HK-2 (cell line): ENCODE measurements around the gene LOC128125822.
"Not testable (repeated sequence)": the region's sequence is repeated elsewhere in the genome, so short reads cannot be mapped to it uniquely, and the experiment has no call there.

Experiments
- DNase-seq: peaks from one replicate; pipeline ENCODE4 v3.0.0-alpha.2; 2018; ENCODE audit not compliant: unreplicated experiment

LOC128125822 gene

DNA sequence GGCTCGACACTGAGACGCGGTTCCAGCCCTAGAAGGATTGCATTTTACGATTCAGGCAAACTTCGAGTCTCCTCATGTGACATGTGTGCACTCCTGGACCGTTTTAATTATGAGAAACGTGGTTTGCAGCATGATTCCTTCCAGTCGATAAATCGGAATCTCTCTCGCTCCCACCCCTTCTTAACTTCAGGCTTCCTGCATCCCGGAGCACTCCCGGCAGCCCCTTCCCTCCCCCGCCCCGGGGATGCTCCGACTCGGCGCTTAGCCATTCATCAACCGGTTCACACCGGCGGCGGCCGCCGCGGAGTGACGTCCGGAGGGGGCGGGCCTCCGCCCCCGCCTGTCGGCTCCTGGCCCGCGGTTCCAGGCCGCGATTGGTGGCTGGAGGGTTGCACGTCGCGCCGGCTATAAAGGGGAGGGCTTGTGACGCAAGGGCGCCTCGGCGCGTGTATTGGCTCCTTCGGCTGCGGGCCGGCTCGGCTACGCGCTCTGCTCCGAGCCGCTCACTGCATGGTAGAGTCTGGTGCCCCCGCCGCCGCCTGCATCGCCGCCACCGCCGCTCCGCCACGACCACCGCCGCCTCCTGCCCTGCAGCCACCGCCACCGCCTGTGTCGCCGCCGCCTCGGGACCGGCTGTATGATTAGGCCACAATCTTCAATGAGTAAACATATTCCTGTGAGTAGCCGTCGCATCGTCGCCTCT is at the start of gene LOC128125822, which contains the start of gene PTP4A1:
TSS of gene LOC128125822 (plus strand) at position 437 of the 703 bp plus-strand sequence.
TSS of gene PTP4A1 (plus strand) at position 437 of the 703 bp plus-strand sequence. CDS start 4,401 bp downstream, outside the sequence.
- DNase-seq: peak; percentile 98

DNA sequence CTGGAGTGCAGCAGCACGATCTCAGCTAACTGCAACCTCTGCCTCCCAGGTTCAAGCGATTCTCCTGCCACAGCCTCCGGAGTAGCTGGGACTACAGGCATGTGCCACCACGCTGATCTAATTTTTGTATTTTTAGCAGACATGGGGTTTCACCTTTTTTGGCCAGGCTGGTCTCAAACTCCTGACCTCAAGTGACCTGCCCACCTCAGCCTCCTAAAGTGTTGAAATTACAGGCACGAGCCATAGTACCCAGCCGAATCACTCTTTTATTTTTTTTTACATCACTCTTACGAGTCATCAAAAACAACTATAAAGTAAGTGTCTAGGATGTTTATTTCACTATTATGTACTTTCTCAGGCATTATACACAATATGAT is 49.4 kb upstream of the LOC128125822 start:
- not testable (repeated sequence) for DNase-seq

DNA sequence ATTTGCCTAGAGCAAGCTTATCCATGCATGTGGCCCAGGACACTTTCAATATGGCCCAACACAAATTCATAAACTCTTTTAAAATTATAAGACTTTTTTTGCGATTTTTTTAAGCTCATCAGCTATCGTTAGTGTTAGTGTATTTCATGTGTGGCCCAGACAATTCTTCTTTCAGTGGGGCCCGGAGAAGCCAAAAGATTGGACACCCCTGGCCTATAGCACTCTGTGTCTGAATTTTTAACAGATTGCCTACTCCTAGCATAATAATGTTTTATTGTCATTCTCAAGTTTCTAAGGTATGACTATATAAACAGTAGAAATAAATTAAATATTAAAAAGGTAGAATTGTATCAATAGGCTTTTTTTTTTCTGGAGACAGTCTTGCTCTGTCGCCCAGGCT is 48.6 kb upstream of the LOC128125822 start:
- DNase-seq: no peak

DNA sequence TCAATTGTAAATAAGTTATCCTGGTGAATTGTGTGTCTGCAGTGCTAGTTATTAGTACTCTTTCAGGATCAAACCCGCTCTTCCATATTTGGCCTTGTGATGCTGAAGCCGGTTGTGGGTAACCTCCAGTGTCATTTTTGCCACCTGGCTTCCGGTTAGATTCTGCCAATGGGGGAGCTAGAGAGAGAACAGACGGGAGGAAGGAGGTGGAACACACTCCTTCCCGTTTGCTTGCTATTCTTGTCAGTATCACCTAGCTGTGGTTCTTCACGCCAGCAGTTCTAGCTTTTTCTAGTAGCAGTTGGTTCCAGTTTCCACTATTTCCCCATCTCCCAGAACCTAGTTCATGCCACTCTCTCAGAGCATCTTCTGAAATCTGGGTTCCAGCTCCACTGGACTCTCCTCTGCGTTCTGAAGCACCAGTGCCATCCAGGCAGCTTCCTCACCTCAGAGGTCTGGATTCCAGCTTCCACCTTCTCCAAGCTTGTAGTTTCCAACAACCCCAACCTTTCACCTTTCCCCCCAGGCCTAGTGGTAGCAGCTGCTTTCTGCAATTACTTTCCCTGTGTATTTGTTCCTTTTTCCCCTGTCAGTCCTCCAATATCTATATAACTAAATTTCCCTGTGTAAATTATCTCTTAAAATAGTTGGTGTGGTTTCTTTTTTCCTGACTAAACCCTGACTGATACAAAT is 46.9 kb upstream of the LOC128125822 start:
- no peak for DNase-seq

DNA sequence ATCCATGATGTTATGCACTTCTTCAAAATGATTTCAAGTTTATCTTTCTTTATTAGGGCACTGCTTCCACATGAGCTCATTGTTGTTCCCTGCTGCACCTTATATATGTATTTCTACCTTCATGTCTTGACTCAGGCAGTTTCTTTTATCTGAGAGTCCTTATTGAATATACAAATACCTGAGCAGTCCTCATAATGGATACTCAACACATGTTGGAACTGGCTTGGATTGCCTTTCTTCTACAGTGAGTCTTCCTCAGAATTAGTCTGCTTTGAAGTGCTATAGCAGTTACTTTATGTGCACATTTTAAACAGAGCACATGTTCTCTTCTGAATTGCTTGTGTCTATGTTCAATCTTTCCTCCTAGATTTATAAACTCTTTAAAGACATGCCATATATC is 45.3 kb upstream of the LOC128125822 start:
- DNase-seq: no peak

DNA sequence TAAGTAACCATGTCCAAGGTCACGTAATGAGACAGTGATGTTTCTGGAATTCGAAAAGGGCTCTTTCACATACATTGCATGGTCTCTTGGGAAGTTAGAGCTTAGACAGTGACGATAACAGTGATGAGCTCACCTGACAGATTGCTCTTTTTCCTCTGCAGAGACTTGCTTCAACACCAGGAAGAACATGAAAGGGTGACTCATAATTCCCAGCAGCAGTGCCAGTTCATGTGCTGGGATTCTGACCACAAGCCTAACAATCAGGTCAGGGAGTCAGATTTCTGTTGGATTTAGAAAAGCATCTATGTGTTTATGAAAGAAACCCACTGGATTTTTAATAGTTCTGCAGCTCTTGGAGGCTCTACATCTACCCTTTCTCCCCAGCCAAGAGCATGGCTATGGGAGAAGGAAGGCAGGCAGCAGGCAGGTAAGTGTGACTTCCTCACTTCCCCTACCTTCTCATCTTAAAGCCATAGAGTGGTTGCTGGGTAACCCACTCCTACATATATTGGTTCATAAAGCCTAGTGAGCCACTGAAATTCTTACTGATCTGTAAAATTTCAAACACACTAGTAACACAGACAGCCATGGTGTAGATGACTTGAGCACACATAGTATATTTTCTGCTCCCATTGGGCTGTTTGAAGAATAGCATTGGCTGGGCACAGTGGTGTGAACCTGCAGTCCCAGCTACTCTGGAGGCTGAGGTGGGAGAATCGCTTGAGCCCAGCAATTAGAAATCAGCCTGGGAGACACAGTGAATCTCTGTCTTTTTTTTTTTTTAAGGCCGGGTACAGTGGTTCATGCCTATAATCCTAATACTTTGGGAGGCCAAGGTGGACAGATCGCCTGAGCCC is 44.4 kb upstream of the LOC128125822 start:
- DNase-seq: peak; percentile 63

DNA sequence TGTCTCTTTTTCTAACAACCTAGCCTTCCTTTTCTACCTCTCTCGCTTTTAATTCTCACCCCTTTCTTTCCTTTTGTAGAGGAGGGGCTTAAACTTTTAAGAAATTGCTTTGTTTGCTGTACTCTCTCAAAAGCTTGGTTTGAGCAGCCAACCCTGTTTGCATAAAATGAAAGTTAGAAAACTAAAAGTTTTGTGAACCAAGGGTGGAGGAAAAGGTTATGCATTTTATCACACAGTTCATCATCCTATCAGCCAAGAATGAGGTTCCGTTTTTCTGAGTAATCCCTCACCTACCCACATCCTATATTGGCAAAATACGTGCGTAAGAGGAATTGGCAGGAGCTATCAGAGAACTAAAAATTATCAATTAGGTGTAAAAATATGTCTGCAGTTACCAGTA is 42.8 kb upstream of the LOC128125822 start:
- no peak for DNase-seq

DNA sequence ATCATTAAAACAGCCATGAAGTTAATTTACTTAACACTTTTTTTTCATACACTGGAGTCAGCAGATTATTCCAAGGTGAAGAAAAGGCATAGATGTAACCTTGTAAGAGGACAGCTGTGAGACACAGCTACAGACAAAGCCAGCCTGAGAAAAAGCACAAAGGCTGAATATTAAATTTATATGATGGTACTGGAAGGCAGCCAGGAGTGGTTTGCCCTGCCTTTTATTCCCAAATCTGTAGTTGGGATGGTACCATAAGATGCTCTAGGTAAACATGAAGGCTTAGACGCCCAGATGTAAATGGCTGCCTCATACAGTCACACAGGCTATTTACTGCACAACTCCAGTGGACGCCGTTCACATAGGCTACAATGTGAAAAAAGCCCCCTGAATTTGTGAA is 42.1 kb upstream of the LOC128125822 start:
- no peak for DNase-seq

DNA sequence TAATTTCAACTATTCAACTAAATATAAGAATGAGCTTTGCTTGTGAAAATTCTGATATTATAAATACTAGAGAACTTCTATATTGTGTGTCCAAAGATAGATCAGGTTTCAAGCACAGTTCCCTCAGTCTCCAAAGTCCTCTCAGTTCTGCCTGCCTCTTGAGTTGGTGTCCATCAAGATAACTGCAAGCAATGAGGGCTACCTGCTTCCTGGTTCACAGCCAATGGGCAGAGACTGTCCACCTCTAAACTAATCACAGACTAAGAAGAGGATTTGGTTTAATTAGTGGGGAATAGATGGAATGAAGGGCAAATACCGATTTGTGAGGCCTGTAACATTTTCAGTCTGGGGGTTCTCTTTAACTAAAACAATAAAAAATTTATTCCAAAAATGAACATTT is 41.3 kb upstream of the LOC128125822 start:
- no peak for DNase-seq

DNA sequence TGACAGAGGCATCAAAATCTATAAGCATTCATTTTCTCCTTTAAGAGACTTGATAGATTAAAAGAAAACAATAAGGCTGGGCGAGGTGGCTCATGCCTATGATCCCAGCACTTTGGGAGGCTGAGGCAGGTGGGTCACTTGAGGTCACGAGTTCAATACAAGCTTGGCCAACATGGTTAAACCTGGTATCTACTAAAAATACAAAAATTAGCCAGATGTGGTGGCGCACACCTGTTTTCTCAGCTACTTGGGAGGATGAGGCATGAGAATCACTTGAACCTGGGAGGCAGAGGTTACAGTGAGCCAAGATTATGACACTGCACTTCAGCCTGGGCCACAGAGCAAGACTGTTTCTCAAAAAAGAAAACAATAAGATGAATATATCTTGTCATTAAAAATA is 39.3 kb upstream of the LOC128125822 start:
- DNase-seq: no peak

DNA sequence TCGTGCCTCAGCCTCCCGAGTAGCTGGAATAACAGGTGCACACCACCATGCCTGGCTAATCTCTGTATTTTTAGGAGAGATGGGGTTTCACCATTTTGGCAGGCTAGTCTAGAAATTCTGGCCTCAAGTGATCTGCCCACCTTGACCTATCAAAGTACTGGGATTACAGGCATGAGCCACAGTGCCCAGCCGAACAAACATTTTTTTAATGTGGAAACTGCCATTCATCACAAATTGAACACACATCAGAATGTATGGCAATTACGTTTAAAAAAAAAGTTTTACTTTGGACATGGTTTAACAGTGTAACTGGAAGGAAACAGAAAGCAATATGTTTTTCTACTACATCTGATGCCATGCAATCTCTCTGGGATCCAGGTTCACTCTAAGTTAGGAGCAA is 38.3 kb upstream of the LOC128125822 start:
- no peak for DNase-seq

DNA sequence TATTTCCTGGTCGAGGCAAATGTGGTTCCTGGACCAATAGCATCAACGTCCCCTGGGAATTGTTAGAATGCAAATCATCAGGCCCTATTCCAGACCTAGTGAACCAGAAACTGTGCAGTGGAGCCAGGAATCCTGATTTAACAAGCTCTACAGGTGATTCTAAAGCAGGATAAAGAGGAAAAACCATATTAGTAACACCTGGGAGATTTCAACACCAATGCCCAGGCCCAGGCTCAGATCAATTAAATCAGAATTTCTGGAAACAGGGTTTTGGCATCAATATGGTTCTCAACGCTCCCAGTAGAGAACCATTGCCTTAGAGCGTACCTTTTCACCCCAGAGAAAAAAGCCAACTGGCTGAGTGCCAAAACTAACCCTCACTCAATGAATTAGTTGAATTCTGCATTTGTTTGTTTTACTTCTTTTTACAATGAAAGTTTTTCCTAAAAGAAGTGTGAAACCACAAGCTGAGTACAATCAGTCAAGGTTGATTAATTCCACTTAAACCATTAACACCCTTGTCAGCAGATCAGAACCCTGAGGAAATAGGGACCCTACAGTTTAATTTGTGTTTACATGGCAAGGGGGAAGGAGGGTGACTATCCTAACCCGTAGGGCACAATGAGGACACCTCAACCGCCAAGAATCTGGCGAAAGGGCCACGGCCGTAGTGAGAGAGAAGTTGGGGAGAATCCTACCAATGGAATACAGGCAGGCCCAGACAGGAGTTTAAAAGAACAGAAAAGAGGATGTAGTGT is 34.9 kb upstream of the LOC128125822 start:
- DNase-seq: no peak

DNA sequence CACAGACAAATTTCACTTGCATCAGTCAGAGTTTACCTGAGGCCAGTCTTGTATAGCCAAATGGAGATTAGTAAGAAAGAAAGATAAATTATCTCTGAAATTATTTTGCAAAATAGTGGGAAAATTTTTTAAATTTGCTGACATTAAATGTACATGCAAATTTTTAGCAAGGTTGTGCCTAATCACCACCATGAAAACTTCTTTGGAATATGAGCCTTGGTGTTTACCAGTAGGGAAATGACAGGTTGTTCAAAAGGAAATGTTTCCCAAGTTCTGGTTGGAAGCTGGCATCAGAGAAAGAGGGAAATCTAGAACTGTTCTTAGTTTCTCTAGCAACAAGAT is 34.4 kb upstream of the LOC128125822 start:
- DNase-seq: no peak

DNA sequence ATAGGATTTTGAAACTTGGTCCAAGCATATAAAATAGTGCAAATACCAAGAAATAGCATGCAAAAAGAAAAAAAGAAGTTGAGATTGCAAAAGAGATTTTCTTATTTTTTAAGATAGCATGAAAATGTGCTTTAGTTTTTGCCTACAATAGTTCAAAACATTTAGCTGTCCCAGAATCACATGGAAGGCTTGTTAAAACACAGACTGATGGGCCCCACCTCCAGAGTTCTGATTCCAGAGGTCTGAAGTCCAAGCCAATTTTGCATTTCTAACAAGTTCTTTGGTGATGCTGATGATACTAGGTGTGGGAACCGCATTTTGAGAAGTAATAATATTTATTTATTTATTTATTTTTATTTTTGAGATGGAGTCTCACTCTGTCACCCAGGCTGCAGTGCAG is 33.7 kb upstream of the LOC128125822 start:
- DNase-seq: no peak

DNA sequence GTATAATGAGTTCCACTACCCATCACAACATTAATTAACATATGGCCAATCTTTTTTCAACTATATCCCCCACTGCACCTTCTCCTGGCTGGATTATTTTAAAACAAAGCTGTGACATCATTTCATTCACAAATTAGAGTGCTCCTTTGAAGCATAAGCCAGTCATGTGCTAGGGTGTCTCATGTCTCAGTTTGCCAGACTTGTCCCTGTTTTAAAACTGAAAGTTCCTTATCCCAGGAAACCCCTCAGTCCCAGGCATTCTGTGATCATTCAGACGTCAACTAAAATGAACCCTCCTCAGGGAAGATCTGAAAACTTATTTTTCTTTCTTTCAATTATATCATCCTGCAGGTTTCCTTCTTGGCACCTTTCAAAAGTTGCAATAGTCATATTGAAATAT is 29.3 kb upstream of the LOC128125822 start:
- no peak for DNase-seq

DNA sequence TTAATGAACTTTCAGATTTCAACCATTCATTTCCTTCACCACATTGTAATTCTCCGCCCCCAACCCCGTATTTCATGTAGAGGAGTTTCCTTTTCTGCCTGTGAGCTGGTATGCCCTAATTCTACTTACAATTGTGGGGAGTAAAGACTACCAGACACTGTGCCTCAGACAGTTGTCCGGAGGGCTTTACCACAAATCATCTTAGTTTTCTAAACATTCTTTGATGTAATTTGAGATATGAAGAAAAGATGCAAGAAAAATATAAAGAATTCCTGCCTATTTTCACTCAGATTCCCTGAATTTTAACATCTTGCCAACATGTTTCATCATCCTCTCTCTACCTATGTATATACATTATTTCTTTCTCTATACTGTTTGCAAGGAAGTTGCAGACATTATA is 28.3 kb upstream of the LOC128125822 start:
- DNase-seq: no peak

DNA sequence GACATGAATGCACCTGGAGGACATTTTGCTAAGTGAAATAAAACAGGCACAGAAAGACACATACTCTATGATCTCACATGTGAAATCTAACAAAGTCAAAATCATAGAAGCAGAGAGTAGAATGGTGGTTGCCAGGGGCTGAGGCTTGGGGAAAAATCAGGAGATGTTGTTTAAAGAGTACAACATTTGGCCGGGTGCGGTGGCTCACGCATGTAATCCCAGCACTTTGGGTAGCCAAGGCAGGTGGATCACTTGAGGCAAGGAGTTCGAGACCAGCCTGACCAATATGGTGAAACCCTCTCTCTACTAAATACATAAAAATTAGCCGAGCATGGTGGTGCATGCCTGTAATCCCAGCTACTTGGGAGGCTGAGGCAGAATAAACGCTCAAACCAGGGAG is 26.0 kb upstream of the LOC128125822 start:
- DNase-seq: no peak

DNA sequence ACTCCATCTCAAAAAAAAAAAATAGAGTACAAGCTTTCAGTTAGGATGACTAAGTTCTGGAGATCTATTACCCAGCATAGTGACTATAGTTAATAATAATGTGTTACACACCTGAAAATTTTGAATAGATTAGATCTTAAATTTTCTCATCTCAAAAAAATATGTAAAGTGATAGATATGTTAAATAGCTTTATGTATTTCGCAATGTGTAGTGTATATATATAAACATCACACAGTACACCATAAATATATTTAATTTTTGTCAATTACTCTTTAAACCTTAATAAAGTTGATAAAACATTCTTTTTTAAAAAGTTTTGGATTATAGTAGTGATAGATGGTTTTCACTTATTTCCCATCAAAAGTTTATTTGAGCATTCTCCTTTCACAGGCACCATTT is 25.6 kb upstream of the LOC128125822 start:
- no peak for DNase-seq

DNA sequence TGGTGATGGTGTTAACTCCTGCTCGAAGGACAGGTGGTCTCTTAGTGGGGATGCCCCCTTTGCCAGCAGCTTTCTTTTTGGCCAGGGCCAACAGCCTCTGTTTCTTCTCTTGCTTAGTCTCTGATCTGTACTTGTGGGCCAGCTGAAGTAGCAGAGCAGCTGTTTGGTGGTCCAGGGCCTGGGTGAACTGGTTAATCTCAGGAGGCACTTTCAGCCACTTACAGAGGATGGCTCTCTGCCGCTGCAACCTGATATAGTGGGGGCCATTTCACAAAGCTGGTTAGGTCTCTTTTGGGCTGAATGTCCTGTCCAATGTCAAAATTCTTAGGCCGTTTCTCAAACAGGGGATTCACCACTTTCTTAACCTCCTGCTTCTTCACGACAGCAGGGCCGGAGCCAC is 23.2 kb upstream of the LOC128125822 start:
- DNase-seq: no peak

DNA sequence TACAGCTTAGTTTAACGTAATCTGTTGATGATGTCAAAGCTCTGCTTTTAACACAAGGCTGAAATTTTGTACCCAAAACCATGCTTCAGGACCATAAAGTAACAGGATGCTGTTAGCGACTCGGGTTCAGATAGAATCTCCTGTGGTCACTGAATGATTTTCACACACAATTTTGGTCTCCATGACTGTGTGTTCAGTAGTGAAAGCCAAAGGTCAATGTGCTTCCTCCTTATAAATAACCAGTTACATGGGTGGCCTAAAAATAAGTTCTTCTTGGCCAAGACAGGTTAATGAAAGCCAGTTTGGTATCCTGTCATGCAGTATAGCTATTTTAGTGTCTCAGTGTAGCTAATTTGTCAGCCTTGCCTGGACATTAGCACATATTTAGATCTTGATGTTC is 19.1 kb upstream of the LOC128125822 start:
- DNase-seq: no peak

DNA sequence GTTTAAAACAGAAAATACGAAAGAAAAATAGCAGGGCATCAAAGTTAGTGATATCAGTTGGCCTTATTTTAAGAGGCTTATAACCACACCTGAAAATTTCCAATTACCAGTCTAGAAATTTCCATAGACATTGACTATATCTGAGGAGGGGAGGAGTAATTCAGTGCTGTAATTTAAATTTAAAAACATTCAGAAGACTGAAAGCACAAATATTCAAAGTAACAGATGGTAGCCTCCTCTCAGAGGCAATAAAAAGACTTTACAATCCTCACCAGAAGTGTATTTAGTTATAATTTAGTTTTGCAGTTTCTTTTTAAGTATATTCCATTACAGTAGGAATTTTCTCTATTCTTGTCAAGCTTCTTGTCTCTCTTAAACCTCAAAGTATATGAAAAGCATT is 18.4 kb upstream of the LOC128125822 start:
- no peak for DNase-seq

DNA sequence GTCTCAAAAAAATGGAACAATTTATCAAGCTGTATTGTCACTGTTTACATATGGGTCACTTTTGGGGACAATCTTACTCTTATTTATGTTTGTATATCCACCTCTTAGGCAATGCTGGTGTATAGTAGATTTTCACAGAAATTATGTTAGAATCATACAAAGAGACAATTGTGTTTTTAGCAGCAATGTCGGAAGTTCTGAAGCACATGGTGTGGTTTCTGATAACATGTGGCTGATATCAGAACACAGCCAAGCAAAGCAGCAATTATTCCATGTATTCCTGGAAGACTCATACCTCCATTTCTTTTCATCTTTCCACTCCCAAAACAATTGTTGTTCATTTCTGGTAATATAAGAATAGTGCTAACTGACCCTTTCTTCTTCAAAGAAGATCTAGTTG is 17.5 kb upstream of the LOC128125822 start:
- no peak for DNase-seq
